GM12878 (cell line): Measurements from ENCODE around the gene PBRM1. TPM values are rescaled to one million over a fixed set of nuclear protein-coding genes. Genes with fewer than 3 reads are reported as not detected.
A peak's percentile ranks its signal among the peaks of the same experiment; 100 is the strongest.

Source experiments
- DPF2 ChIP-seq: fragments of 450-650 bp; IDR thresholded peaks from 2 replicates; pipeline ENCODE4 v1.6.1; 2017; ENCODE audit warnings: mild to moderate bottlenecking
- E4F1 ChIP-seq: fragments of 450-650 bp; IDR thresholded peaks from 2 replicates; pipeline ENCODE4 v1.6.1; 2018; ENCODE audit warnings: borderline replicate concordance, mild to moderate bottlenecking; ENCODE audit not compliant: partially characterized antibody
- EZH2 ChIP-seq: IDR thresholded peaks from 2 replicates; pipeline ENCODE4 v1.6.1; 2012; ENCODE audit warnings: low read depth, mild to moderate bottlenecking, control low read depth, inconsistent platforms, low read length, borderline replicate concordance; ENCODE audit not compliant: control insufficient read depth
- HDGF ChIP-seq: fragments of 450-650 bp; IDR thresholded peaks from 2 replicates; pipeline ENCODE4 v1.6.1; 2016; ENCODE audit warnings: antibody characterized with exemption
- IKZF1 ChIP-seq: fragments of 450-650 bp; conservative IDR thresholded peaks from 2 replicates; pipeline ENCODE4 v1.6.1; 2017; ENCODE audit warnings: antibody characterized with exemption, mild to moderate bottlenecking
- IRF5 ChIP-seq: fragments of 450-650 bp; IDR thresholded peaks from 2 replicates; pipeline ENCODE4 v1.6.1; 2017; ENCODE audit warnings: borderline replicate concordance
- JUND ChIP-seq: IDR thresholded peaks from 2 replicates; pipeline ENCODE4 v1.6.1; 2012; ENCODE audit warnings: low read depth, mild to moderate bottlenecking, low read length, improper control_type of control experiment, moderate library complexity
- MTA2 ChIP-seq: fragments of 450-650 bp; IDR thresholded peaks from 2 replicates; pipeline ENCODE4 v1.6.1; 2016; ENCODE audit warnings: low read depth, mild to moderate bottlenecking, moderate library complexity
- NFIC ChIP-seq: IDR thresholded peaks from 2 replicates; pipeline ENCODE4 v1.6.1; 2012; ENCODE audit warnings: low read depth, mild to moderate bottlenecking, inconsistent platforms, low read length, moderate library complexity
- POLR2A ChIP-seq: IDR thresholded peaks from 2 replicates; pipeline ENCODE4 v1.6.1; 2011; ENCODE audit warnings: low read depth, mild to moderate bottlenecking, low read length
- REST ChIP-seq: IDR thresholded peaks from 2 replicates; pipeline ENCODE4 v1.6.1; 2012; ENCODE audit warnings: mild to moderate bottlenecking, low read depth, low read length
- SKIL ChIP-seq: fragments of 450-650 bp; IDR thresholded peaks from 2 replicates; pipeline ENCODE4 v1.6.1; 2017; ENCODE audit warnings: mild to moderate bottlenecking, low read depth, inconsistent platforms; ENCODE audit not compliant: poor library complexity, severe bottlenecking
- SMARCA5 ChIP-seq: fragments of 450-650 bp; IDR thresholded peaks from 2 replicates; pipeline ENCODE4 v1.6.1; 2017; ENCODE audit warnings: mild to moderate bottlenecking
- SUPT20H ChIP-seq: IDR thresholded peaks from 2 replicates; pipeline ENCODE4 v1.6.1; 2011; ENCODE audit warnings: low read depth, mild to moderate bottlenecking, low read length, moderate library complexity, borderline replicate concordance; ENCODE audit not compliant: control insufficient read depth
- TAF1 ChIP-seq: IDR thresholded peaks from 2 replicates; pipeline ENCODE4 v1.6.1; 2011; ENCODE audit warnings: mild to moderate bottlenecking, low read depth, low read length, borderline replicate concordance
- ZNF24 ChIP-seq: fragments of 450-650 bp; IDR thresholded peaks from 2 replicates; pipeline ENCODE4 v1.6.1; 2017; ENCODE audit warnings: antibody characterized with exemption, mild to moderate bottlenecking
- ZNF687 ChIP-seq: fragments of 450-650 bp; IDR thresholded peaks from 2 replicates; pipeline ENCODE4 v1.6.1; 2017; ENCODE audit warnings: mild to moderate bottlenecking, moderate library complexity
- polyA plus RNA-seq, 11 experiments: library from polyadenylated mRNA; depleted of rRNA in 4 of 11; unstranded in 6 of 11; stranded (reverse) in 5 of 11; fragments of >200 nt; fragmentation: Nextera tagmentation in 4 of 11; fragmentation: Illumina TruSeq in 1 of 11; extraction: Ambion mirVana in 4 of 11; extraction: Trizol in 1 of 11; gene quantifications; 1 replicate in 1 of 11; 2 replicates in 10 of 11; pipeline versions ENCODE4 v1.2.1 to v1.2.3, GENCODE V29; 2011 to 2016; ENCODE audit warnings: inconsistent platforms in 2 of 11, missing spikeins in 2 of 11, low read depth in 1 of 11
- total RNA-seq, 4 experiments: library from RNA; depleted of rRNA in 3 of 4; stranded (reverse); fragments of >200 nt in 3 of 4; fragmentation: Illumina TruSeq in 1 of 4; extraction: Trizol in 1 of 4; gene quantifications; 2 replicates each; pipeline versions ENCODE4 v1.2.1 to v1.2.3, GENCODE V29; 2013 to 2021

The PBRM1 gene
- total and polyA plus RNA-seq, 10 of the 15 experiments (the other 5 are each of a cell fraction or from before 2014, with no cell fraction given), result 8.9 to 88.9 (median 39.3) TPM

- TF ChIP-seq DPF2 (0 out of 2 replicates have a peak, but pooled peaks have one; percentile 24), JUND (no peak), SMARCA5 (peak; percentile 90), IRF5 (no peak), E4F1 (no peak), POLR2A (no peak), TAF1 (no peak), HDGF (no peak), NFIC (no peak), MTA2 (0 out of 2 replicates have a peak, but pooled peaks have one; percentile 15), SKIL (peak; percentile 40), EZH2 (no peak), ZNF687 (no peak), REST (no peak), ZNF24 (no peak), IKZF1 (0 out of 2 replicates have a peak, but pooled peaks have one; percentile 37), SUPT20H (no peak)
Measured at GRCh38 chr3:52710512-52710911, 24.8 kb upstream of the PBRM1 start (continued).
